SU-DHL-6 (cell line): Measurements from ENCODE around the gene PEDS1.
"Not testable (repeated sequence)": the region's sequence is repeated elsewhere in the genome, so short reads cannot be mapped to it uniquely, and the experiment has no call there.

Experiments used
- H2AFZ ChIP-seq: fragments of 200-600 bp; sonication (generic); 2 replicates; pipeline ENCODE4 v1.6.1; 2014; ENCODE audit warnings: low read depth, mild to moderate bottlenecking, moderate library complexity, mixed read lengths, antibody characterized with exemption, low read length; ENCODE audit not compliant: severe bottlenecking
- H3F3A ChIP-seq: fragments of 200-600 bp; shearing (Covaris generic); 2 replicates; pipeline ENCODE4 v1.6.0; 2016; ENCODE audit warnings: antibody characterized with exemption, mild to moderate bottlenecking; ENCODE audit not compliant: insufficient read depth
- H3K27ac ChIP-seq: fragments of 200-600 bp; sonication (generic); 2 replicates; pipeline ENCODE4 v1.5.1; 2016; ENCODE audit warnings: low read depth, mild to moderate bottlenecking, low read length, moderate library complexity, mixed read lengths
- H3K27me3 ChIP-seq: fragments of 200-600 bp; sonication (generic), shearing (Covaris generic); 2 replicates; pipeline ENCODE4 v1.6.0; 2014; ENCODE audit warnings: mild to moderate bottlenecking, low read length
- H3K36me3 ChIP-seq: fragments of 200-600 bp; sonication (generic); 2 replicates; pipeline ENCODE4 v1.6.1; 2014; ENCODE audit warnings: mild to moderate bottlenecking, low read length, mixed read lengths
- H3K4me2 ChIP-seq: fragments of 300-600, 200-600 bp; shearing (Covaris generic), sonication (generic); 2 replicates; pipeline ENCODE4 v1.6.0; 2014; ENCODE audit warnings: low read length, low read depth, mild to moderate bottlenecking; ENCODE audit not compliant: poor library complexity, severe bottlenecking
- H3K4me3 ChIP-seq: fragments of 200-600 bp; sonication (generic); 2 replicates; pipeline ENCODE4 v1.5.1; 2014; ENCODE audit warnings: antibody characterized with exemption, low read length, mild to moderate bottlenecking, mixed read lengths; ENCODE audit not compliant: insufficient read depth, poor library complexity, severe bottlenecking
- H3K79me2 ChIP-seq: fragments of 200-600 bp; sonication (generic); 2 replicates; pipeline ENCODE4 v1.6.1; 2014; ENCODE audit warnings: mild to moderate bottlenecking, low read length, moderate library complexity; ENCODE audit not compliant: insufficient read depth
- H3K9ac ChIP-seq: fragments of 200-600 bp; sonication (generic); 2 replicates; pipeline ENCODE4 v1.7.0; 2014; ENCODE audit warnings: mild to moderate bottlenecking, low read length
- H3K9me2 ChIP-seq: fragments of 200-600 bp; sonication (generic); replicated peaks from 2 replicates; pipeline ENCODE4 v1.6.1; 2014; ENCODE audit warnings: low read length; ENCODE audit not compliant: insufficient read depth
- H3K9me3 ChIP-seq: fragments of 200-600 bp; sonication (generic); 2 replicates; pipeline ENCODE4 v1.6.1; 2014; ENCODE audit warnings: low read length, mixed read lengths; ENCODE audit not compliant: insufficient read depth
- H4K20me1 ChIP-seq: fragments of 200-600 bp; sonication (generic); 2 replicates; pipeline ENCODE4 v1.6.1; 2014; ENCODE audit warnings: low read depth, mild to moderate bottlenecking, antibody characterized with exemption, low read length, moderate library complexity, mixed read lengths
- CTCF ChIP-seq: fragments of 200-600 bp; sonication (generic); IDR thresholded peaks from one replicate; pipeline ENCODE4 v1.5.1; 2017; ENCODE audit warnings: antibody characterized with exemption, mild to moderate bottlenecking, low read length, moderate library complexity; ENCODE audit not compliant: insufficient read depth, poor library complexity, severe bottlenecking
- EZH2phosphoT487 ChIP-seq: fragments of 200-600 bp; sonication (generic), shearing (Covaris generic); conservative IDR thresholded peaks from 2 replicates; pipeline ENCODE4 v1.6.1; 2018; ENCODE audit warnings: mild to moderate bottlenecking, antibody characterized with exemption, low read length, moderate library complexity, mixed read lengths

The PEDS1 gene

GRCh38 chr20:50163570-50164317 is 10.2 kb upstream of the PEDS1 start:
- Histone ChIP-seq H3K27me3 (no peaks in the 10 kb centered on the region), H3K36me3 (no peaks in the 10 kb centered on the region), H3F3A (no peaks in the 10 kb centered on the region), H3K79me2 (no peaks in the 10 kb centered on the region), H3K9ac (no peak overlapping the region), H3K4me2 (no peak overlapping the region), H3K9me2 (no peaks in the 10 kb centered on the region), H3K4me3 (no peak overlapping the region), H2AFZ (no peak overlapping the region), H4K20me1 (no peaks in the 10 kb centered on the region), H3K27ac (no peak overlapping the region), H3K9me3 (no peaks in the 10 kb centered on the region)
- TF ChIP-seq EZH2phosphoT487 (no peak), CTCF (no peak)

GRCh38 chr20:50161494-50161893 is 8.0 kb upstream of the PEDS1 start:
- not testable (repeated sequence) for H3K9ac ChIP-seq, H3K27me3 ChIP-seq, H3K79me2 ChIP-seq, H3F3A ChIP-seq, H3K27ac ChIP-seq, H3K9me2 ChIP-seq, H3K4me2 ChIP-seq, H3K4me3 ChIP-seq, H3K9me3 ChIP-seq, H3K36me3 ChIP-seq, H2AFZ ChIP-seq, H4K20me1 ChIP-seq

- no peaks in the 10 kb centered on the region for H4K20me1 ChIP-seq
- no peaks in the 10 kb centered on the region for H3F3A ChIP-seq
- peak overlapping the region; percentile 85 for H3K4me3 ChIP-seq
- peak overlapping the region; percentile 93 for H2AFZ ChIP-seq
- peak overlapping the region; percentile 95 for H3K9ac ChIP-seq
- peak overlapping the region; percentile 75 for H3K4me2 ChIP-seq
- TF ChIP-seq EZH2phosphoT487, result no peak
- TF ChIP-seq CTCF, result no peak
- no peaks in the 10 kb centered on the region for H3K27me3 ChIP-seq
- H3K79me2 ChIP-seq, result peaks cover 15% of the 10 kb centered on the region
- H3K36me3 ChIP-seq, result no peaks in the 10 kb centered on the region
- no peaks in the 10 kb centered on the region for H3K9me3 ChIP-seq
- H3K27ac ChIP-seq, result no peak overlapping the region
- no peaks in the 10 kb centered on the region for H3K9me2 ChIP-seq
Observed at GRCh38 chr20:50153153-50153499, 397 bp downstream of the PEDS1 start.

- Histone ChIP-seq H3K9me3 (no peaks in the 10 kb centered on the region), H3K4me2 (peak overlapping the region; percentile 75), H4K20me1 (no peaks in the 10 kb centered on the region), H3F3A (no peaks in the 10 kb centered on the region), H3K27ac (no peak overlapping the region), H3K79me2 (peaks cover 15% of the 10 kb centered on the region), H3K9ac (peak overlapping the region; percentile 95), H2AFZ (peak overlapping the region; percentile 93), H3K9me2 (no peaks in the 10 kb centered on the region), H3K4me3 (peak overlapping the region; percentile 85), H3K36me3 (no peaks in the 10 kb centered on the region), H3K27me3 (no peaks in the 10 kb centered on the region)
- TF ChIP-seq EZH2phosphoT487 (no peak), CTCF (no peak)
Observed at GRCh38 chr20:50152394-50153152, 950 bp downstream of the PEDS1 start.
